Cardiac fibroblast (primary cell): ENCODE results near the gene DSE.

Experiments used
- DNase-seq, 2 donors: peaks; one replicate each; pipeline versions ENCODE4 v3.0.0 to v3.0.0-alpha.2; 2010; ENCODE audit warnings: low read depth in 2 of 2
- H3K4me3 ChIP-seq, 2 donors: replicated peaks in 1 of 2; 1 replicate in 1 of 2; 2 replicates in 1 of 2; pipeline ENCODE4 v1.5.1; 2011; ENCODE audit warnings: low read depth in 2 of 2, low read length in 2 of 2, mild to moderate bottlenecking in 2 of 2, moderate library complexity in 1 of 2
- CTCF ChIP-seq: IDR thresholded peaks from one replicate; pipeline ENCODE4 v1.5.1; 2011; ENCODE audit warnings: low read depth, mild to moderate bottlenecking, low read length, inconsistent platforms

Gene DSE

GRCh38 chr6:116351101-116351500 is 19.6 kb upstream of the DSE start:
- no peak overlapping the region for H3K4me3 ChIP-seq
- no peak for DNase-seq
- TF ChIP-seq CTCF: no peak

DNA sequence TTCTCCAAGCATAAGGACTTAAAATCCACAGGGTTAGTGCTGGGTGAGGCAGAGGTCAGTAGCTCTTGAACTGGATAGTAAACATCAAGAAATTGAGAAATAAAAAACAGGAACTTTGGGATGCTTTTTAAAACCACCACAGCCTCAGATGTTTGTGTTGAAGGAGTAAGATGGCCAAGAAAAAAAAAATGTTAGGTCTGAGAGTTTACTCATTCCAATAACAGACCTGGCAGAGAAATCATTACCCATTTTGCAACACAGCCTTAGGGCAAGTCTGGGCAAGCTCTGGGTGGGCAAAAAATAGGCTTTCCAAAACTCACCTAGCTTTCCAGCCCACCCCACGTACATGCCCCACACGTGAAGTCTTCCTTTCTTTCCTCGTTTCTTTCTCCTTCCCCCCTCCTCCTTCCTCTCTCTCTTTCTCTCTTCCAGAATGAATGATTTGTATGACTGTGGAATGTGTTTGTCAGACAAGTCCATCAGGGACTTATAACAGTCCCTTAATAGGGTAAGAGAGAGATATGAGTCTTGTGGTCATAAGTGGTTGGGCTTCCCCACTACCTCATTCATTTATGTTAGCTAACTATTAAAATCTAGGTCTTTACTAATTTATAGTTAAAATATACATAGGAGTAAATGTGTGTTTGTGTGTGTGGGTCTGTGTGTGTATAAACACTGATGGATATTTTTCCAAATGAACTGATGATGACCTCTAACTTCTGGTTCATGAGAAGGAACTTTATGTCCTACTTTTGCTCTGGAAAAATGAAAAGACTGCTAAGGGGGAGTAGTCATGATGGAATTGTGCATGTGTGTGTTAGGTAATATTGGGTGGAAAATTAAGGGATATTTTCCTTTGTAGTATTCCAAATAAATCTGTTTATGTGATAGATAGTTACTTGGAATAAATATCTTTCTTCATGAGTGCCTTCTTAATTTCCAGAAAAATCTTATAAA is 18.0 kb upstream of the DSE start:
- no peak overlapping the region for H3K4me3 ChIP-seq
- no peak for TF ChIP-seq CTCF
- DNase-seq: peak; percentile 53 to 68

DNA sequence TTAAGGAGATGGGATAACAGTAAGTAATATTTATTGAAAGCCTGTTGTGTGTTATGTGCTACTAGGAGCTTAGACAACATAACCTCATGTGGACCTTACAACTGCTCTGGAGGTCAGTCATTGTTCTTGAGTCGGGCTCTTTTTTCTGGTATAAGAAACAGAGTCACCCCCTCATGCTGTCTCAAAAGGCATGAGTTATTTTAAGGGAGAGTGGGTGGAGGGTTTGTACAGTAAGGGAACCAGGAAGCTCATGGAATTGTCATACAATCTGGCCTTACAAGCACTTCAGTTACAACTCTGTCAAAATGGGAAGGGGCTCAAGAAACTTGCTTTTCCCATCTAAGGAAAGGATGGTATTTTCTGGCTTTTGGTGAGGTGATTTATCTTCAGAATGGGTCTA is 16.5 kb upstream of the DSE start:
- DNase-seq: no peak
- no peak for TF ChIP-seq CTCF
- no peak overlapping the region for H3K4me3 ChIP-seq

GRCh38 chr6:116355796-116356195 is 15.0 kb upstream of the DSE start:
- TF ChIP-seq CTCF: no peak
- DNase-seq: no peak
- H3K4me3 ChIP-seq: no peak overlapping the region

DNA sequence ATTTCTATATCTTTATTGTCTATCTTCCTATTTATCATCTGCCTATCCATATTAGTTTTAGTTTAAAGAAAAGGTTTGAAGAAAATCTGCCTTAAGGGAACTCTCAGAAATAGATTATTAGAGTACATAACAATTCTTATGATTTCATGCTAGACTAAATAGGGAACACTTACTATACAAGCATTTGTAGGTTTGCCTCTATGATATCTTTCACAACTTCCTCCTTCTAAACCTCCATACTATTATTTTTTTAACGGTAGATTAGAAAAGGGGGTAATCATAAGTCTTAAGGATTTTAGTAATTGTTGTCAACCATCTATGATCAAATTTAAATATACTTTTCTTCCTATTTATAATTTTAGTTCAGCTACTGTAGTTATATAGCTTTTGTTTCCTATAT is 11.6 kb upstream of the DSE start:
- DNase-seq: no peak
- no peak for TF ChIP-seq CTCF

GRCh38 chr6:116359835-116360234 is 10.9 kb upstream of the DSE start:
- no peak for TF ChIP-seq CTCF
- H3K4me3 ChIP-seq: no peak overlapping the region

More for the DNA sequence above, 11.6 kb upstream of the DSE start:
- no peak overlapping the region for H3K4me3 ChIP-seq

DNA sequence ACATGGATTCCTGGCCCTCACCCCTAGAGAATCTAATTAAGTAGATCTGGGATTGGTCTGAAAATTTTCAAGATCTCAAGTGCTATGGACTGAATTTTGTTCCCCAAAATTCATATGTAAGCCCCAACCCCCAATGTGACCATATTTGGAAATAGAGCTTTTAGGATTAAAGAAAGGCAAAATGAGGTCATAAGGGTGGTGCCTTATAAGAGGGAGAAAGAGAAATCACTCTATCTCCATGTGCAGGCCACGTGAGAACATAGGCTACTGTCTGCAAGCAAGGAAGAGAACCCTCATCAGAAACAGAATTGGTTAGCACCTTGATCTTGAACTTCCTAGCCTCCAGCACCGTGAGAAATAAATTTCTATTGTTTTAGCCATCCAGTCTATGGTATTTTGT is 8.5 kb upstream of the DSE start:
- DNase-seq: no peak
- H3K4me3 ChIP-seq: no peak overlapping the region

More at GRCh38 chr6:116359835-116360234, 10.9 kb upstream of the DSE start:
- no peak for DNase-seq

More for the DNA sequence above, 8.5 kb upstream of the DSE start:
- TF ChIP-seq CTCF: no peak
